ENCODE results near the gene IQCF2.
A peak's percentile ranks its signal among the peaks of the same experiment; 100 is the strongest.
"Not testable (repeated sequence)": the region's sequence is repeated elsewhere in the genome, so short reads cannot be mapped to it uniquely, and the experiment has no call there.

IQCF2 gene

GRCh38 chr3:51819709-51820406 is 41.6 kb upstream of the IQCF2 start:
- no peak overlapping the region for H3K27ac ChIP-seq
- TF ChIP-seq, protein P1, sequence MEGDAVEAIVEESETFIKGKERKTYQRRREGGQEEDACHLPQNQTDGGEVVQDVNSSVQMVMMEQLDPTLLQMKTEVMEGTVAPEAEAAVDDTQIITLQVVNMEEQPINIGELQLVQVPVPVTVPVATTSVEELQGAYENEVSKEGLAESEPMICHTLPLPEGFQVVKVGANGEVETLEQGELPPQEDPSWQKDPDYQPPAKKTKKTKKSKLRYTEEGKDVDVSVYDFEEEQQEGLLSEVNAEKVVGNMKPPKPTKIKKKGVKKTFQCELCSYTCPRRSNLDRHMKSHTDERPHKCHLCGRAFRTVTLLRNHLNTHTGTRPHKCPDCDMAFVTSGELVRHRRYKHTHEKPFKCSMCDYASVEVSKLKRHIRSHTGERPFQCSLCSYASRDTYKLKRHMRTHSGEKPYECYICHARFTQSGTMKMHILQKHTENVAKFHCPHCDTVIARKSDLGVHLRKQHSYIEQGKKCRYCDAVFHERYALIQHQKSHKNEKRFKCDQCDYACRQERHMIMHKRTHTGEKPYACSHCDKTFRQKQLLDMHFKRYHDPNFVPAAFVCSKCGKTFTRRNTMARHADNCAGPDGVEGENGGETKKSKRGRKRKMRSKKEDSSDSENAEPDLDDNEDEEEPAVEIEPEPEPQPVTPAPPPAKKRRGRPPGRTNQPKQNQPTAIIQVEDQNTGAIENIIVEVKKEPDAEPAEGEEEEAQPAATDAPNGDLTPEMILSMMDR (IDR thresholded peaks at IDR 0.05) = peak; percentile 80
- no peak for TF ChIP-seq ZFX (IDR thresholded peaks at IDR 0.05; ENCODE audit: borderline replicate concordance)

GRCh38 chr3:51828297-51828696 is 33.1 kb upstream of the IQCF2 start:
- TF ChIP-seq, protein P1 (IDR thresholded peaks at IDR 0.05) = no peak
- TF ChIP-seq ZFX (IDR thresholded peaks at IDR 0.05; ENCODE audit: borderline replicate concordance) = no peak
- H3K27ac ChIP-seq = no peak overlapping the region

DNA sequence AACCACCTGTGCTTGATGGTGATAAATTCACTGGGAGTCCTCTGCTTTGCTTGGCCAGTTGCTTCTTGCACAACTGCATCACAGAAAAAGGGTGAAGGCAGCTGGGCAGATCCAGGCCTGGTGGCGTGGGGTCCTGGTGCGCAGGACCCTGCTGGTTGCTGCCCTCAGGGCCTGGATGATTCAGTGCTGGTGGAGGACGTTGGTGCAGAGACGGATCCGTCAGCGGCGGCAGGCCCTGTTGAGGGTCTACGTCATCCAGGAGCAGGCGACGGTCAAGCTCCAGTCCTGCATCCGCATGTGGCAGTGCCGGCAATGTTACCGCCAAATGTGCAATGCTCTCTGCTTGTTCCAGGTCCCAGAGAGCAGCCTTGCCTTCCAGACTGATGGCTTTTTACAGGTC is 31.1 kb upstream of the IQCF2 start:
- no peak overlapping the region for H3K27ac ChIP-seq
- no peak for TF ChIP-seq ZFX (IDR thresholded peaks at IDR 0.05; ENCODE audit: borderline replicate concordance)
- TF ChIP-seq, protein P1 (IDR thresholded peaks at IDR 0.05) = no peak

- no peak overlapping the region for H3K27ac ChIP-seq
- TF ChIP-seq, protein P1 (IDR thresholded peaks at IDR 0.05) = no peak
- TF ChIP-seq ZFX (IDR thresholded peaks at IDR 0.05; ENCODE audit: borderline replicate concordance) = no peak
Observed at GRCh38 chr3:51830836-51831385, 30.5 kb upstream of the IQCF2 start.

GRCh38 chr3:51836606-51837005 is 24.8 kb upstream of the IQCF2 start:
- no peak overlapping the region for H3K27ac ChIP-seq
- no peak for TF ChIP-seq ZFX (IDR thresholded peaks at IDR 0.05; ENCODE audit: borderline replicate concordance)
- TF ChIP-seq, protein P1 (IDR thresholded peaks at IDR 0.05) = no peak

DNA sequence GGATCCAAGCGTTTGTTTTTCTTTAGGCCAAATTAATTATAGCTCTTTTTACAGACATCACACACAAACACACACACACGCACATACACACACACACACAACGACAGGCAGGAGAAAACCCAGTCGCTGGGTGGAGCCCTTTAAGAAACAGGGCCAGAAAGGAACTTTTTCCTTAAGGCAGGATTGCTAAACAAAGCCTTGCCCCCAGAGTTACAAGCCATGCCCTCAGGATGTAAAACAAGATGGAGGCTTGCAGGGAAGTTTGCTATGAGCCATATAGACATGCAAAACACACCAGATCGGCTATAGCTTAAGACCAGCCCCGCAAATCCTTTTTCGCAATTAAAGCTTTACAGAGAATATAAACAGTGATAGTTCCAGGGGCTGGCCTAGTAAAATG is 16.3 kb upstream of the IQCF2 start:
- no peak for TF ChIP-seq ZFX (IDR thresholded peaks at IDR 0.05; ENCODE audit: borderline replicate concordance)
- TF ChIP-seq, protein P1 (IDR thresholded peaks at IDR 0.05) = no peak
- H3K27ac ChIP-seq = no peak overlapping the region

GRCh38 chr3:51855411-51855810 is 6.0 kb upstream of the IQCF2 start:
- not testable (repeated sequence) for H3K27ac ChIP-seq

Data from 22Rv1 (cell line).